Measurements from ENCODE around the gene C12orf57.

DNA sequence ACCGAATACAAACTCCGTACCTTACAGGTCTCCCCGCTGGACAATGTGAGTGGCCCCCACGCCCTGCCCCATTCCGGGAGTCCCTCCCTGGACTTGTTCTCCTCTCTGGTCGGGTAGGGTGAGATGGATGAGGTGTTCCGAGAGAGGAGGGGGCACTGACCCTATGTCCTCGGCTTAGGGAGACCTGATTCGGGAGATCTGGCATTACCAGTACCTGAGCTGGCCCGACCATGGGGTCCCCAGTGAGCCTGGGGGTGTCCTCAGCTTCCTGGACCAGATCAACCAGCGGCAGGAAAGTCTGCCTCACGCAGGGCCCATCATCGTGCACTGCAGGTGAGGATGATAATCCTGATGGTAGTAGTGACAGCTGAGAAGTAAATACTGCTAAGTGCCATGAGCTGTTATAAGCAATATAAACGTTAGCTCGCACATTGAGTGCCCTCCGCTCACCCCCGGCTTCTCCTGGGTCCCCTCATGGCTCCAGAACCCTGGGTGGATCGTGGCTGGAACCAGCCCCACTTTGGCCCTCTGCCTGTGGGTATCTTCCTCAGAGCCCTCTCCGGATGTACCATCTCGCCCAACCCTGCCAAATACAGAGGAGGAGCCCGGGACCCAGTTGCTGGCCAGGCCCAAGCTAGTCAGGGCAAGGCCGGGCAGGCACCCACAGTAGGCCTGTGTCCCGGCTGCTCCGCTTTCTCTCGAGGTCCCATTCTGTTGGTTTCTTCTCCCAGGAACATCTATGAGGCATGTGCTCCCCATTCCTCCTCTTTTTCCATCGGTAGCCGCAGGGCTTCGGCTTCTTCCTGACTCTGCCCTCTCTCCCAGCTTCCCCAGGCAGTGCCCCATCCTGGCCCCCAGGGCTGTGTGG lies 14.2 kb downstream of the C12orf57 start:
- TF ChIP-seq CTCF (IDR thresholded peaks at IDR 0.05) (no peak), ZFX (IDR thresholded peaks at IDR 0.05; ENCODE audit: borderline replicate concordance) (no peak)
